D721Med (cell line): ENCODE data around the gene PPP1R18.

ENCODE experiments used
- DNase-seq: peaks from one replicate; pipeline ENCODE4 v3.0.0; 2011; ENCODE audit warnings: low spot score; ENCODE audit not compliant: insufficient read length
- FAIRE-seq: peaks from 2 replicates; lab custom pipeline; 2011; peaks lifted over from hg19 to GRCh38; lab: Jason Lieb, UNC
- CTCF ChIP-seq: IDR thresholded peaks from 2 replicates; pipeline ENCODE4 v1.5.1; 2012; ENCODE audit warnings: mild to moderate bottlenecking, control low read depth; ENCODE audit not compliant: insufficient read depth; ENCODE audit errors: missing control alignments

Gene PPP1R18

DNA sequence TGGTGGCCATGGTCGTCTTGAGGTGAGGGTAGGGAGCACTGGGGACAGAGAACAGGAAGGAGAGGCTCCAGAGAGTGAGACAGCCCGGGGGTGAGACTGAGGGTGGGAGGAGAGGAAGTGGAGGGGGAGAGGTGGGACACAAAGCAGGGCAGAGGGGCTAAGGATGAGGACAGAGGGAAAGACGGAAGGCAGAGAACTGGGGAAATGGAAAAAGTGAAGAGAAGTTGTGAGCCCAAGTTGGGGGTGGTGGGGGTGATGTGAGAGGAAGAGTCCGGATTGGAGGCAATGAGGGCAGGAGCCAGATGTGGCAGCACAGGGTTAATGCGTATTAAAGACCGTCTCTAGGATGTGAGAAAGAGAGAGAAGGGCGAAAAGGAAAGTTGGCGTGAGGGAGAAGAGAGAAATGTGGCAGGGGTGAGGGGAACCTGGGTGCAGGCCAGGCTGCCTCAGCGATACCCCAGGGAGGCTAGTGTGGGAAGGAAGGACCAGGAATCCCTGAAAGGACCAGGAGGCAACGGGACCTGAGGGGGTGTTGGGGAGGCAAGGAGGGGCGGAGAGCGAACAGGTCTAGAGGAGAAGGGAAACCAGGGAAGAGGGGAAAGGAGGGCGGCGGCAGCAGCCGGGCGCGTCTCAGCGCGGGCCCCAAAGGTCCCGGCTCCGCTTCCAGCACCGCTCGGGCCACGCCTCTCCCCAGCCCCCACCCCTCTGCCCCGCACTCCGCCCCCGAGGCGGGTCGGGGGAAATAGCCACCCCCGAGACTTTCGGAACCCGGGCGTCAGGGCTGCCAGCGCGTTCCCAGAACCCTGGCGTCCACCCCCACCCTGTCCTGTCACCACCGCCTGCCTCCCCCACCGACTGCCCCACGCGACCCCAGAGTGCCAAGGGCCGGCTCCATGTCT, at the start of gene PPP1R18:
Gene PPP1R18 (minus strand): TSS at position 637 of the 899 bp plus-strand sequence. CDS start 627 bp downstream, at position 10.
- TF ChIP-seq CTCF: no peak
- no peak for DNase-seq
- no peak for FAIRE-seq

DNA sequence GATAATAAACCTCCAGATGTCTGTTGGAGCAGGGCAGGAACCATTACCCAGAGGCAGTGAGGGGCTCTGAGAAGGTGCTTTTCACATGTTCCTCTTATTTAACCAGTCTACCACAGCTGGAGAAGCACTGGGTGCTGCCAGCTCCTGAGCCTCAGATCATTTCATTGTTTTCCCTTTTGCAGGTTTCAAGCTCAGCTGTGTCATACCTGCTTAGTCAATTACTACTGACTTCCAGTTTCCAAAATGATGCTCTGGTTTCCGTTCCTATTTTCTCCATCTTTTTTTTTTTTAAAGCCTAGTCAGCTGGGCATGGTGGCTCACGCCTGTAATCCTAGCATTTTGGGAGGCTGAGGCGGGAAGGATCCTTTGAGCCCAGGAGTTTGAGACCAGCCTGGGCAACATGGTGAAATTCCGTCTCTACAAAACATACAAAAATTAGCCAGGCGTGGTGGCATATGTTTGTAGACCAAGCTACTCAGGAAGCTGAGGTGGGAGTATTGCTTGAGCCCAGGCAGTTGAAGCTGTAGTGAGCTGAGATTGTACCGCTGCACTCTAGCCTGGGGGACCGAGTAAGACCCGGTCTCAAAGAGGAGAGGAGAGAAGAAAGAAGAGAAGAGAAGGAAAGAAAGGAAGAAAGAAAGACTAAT, 49.3 kb upstream of the PPP1R18 start:
- DNase-seq (no peak), FAIRE-seq (no peak)
- no peak for TF ChIP-seq CTCF

DNA sequence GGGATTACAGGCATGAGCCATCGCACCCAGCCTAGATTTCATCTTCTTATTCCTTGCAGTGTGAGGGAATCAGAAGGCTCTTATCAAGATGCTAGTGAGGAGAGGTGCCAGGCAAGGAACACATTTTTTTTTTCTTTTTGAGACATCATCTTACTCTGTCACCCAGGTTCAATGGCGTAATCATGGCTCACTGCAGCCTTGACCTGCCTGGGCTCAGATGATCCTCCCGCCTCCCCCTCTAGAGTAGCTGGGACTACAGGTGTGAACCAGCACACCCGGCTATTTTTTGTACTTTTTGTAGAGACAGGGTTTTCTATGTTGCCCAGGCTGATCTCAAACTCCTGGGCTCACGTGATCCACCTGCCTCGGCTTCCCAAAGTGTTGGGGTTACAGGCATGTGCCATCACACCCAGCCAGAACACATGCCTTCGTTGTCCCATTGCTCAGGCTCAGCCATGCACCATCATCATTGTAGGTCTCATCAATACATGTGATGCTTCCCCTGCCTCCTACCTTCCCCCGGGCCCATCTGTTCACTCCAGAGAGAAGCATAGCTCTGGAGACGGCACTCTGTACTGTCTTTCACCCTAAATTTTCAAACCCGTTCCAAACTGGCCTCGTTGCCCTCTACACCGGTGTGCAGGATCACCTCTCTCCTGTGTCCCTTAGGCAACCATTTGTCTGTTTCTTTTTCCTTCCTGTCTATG, 45.9 kb upstream of the PPP1R18 start:
- DNase-seq: no peak
- no peak for TF ChIP-seq CTCF
- FAIRE-seq: no peak

DNA sequence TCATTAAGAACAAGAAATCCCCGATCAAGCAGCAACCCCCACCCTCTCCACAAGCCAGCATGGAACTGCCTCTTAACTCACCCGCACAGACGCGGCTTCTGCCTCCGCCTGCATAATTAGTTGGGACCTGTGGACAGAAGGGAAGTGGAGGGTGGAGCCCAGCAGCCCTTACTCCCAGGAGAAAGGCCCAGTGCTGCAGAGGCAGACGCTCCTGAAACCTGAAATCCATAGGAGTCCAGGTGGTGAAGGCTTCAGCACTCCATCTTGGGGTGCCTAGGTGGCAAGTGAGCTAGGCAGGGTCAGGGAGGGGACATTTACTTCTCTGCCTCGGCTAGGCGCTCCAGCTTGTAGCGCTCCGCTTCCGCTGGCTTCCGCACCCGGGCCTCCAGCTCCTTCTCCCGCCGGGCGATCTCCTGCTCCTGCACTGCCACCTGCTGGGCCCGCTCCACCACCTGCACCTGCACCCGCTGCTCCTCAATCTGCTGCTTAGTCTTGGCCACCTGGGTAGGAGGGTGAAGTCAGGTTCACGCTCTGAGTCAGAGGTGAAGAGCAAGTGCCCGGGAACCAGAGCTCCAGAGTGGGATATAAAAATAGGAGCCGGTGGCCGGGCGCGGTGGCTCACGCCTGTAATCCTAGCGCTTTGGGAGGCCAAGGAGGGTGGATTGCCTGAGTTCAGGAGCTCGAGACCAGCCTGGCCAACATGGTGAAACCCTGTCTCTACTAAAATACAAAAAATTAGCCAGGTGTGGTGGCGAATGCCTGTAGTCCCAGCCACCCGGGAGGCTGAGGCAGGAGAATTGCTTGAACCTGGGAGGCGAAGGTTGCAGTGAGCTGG, 44.4 kb upstream of the PPP1R18 start:
- DNase-seq: peak; percentile 69
- peak; percentile 40 for TF ChIP-seq CTCF
- no peak for FAIRE-seq

DNA sequence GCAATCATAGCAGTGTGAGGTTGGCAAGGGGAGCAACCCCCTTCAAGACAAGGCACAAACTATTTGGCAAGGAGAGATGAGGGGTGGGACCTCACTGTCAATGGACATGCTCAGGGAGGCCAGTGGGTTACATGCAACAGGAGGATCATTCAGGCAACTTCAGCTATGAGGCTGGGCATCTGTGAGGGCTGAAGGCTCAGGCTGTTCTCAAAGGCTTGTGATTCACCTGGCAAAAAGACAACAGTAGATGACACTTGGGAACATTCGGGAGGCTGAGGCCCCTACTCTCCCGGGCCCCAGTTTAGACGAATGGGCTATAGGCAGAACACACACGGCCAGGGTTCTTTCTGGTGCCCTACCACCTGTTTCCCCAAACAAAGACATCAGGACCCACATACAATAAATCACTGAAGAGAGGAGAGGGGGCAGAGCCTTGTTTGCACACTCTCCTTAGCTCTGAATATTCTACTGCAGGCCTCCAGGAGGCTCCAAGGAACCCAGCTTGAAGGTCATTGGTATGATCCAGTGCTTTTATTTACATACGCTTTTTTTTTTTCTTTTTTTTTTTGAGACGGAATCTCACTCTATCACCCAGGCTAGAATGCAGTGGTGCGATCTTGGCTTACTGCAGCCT, 41.6 kb upstream of the PPP1R18 start:
- TF ChIP-seq CTCF: peak; percentile 3
- no peak for FAIRE-seq
- DNase-seq: no peak
